OCI-LY7 (cell line): ENCODE data around the gene FLVCR2.

Experiments used
- EZH2phosphoT487 ChIP-seq: fragments of 200-600 bp; sonication (generic); IDR thresholded peaks from 2 replicates; pipeline ENCODE4 v1.6.1; 2018; ENCODE audit warnings: low read depth, borderline replicate concordance, mild to moderate bottlenecking, mixed run types, antibody characterized with exemption, low read length, moderate library complexity, mixed read lengths
- TF ChIP-seq, protein P1 (sequence below): fragments of 200-600 bp; sonication (generic); conservative IDR thresholded peaks from 2 replicates; pipeline ENCODE4 v1.5.1; 2014; ENCODE audit warnings: mild to moderate bottlenecking, antibody characterized with exemption, low read length, moderate library complexity, mixed read lengths

DNA sequence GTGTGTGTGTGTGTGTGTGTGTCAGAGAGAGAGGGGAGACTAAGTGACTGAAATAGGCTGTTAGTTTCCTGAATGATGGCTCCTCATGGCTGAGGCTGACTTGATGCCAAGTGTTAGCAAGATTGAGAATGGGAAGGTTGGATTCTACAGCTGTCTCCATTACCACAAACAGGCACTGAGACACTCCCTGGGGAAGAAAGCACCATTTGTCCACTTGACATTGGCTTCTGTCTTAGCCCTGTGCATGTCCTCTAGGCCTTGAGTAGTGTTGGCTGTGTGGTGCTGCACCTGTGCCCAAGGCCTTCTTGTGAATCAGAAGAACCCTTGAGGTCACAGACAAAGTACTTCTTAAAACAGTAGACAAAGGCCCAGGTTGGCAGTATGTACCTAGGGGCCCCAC is 66.6 kb downstream of the FLVCR2 start:
- TF ChIP-seq, protein P1, sequence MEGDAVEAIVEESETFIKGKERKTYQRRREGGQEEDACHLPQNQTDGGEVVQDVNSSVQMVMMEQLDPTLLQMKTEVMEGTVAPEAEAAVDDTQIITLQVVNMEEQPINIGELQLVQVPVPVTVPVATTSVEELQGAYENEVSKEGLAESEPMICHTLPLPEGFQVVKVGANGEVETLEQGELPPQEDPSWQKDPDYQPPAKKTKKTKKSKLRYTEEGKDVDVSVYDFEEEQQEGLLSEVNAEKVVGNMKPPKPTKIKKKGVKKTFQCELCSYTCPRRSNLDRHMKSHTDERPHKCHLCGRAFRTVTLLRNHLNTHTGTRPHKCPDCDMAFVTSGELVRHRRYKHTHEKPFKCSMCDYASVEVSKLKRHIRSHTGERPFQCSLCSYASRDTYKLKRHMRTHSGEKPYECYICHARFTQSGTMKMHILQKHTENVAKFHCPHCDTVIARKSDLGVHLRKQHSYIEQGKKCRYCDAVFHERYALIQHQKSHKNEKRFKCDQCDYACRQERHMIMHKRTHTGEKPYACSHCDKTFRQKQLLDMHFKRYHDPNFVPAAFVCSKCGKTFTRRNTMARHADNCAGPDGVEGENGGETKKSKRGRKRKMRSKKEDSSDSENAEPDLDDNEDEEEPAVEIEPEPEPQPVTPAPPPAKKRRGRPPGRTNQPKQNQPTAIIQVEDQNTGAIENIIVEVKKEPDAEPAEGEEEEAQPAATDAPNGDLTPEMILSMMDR = no peak
- no peak for TF ChIP-seq EZH2phosphoT487
